Measurements from ENCODE around the gene SHISA5.

Gene SHISA5

DNA sequence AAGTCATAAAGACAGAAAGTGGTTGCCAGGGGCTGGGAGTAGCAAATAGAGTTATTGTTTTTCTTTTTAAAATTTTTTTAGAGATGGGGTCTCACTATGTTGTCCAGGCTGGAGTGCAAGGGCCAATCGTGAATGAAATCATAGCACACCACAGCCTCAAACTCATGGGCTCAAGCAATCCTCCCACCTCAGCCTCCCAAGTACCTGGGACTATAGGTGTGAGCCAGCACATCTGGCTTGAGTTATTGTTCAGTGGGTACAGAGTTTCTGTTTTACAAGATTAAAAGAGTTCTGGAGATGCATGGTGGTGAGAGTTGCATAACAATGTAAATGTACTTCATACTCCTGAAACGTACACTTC is 29.0 kb upstream of the SHISA5 start:
- no peak for TF ChIP-seq GATA2 (IDR thresholded peaks at IDR 0.05; ENCODE audit: low read depth, low read length)
- no peak for TF ChIP-seq GATA3 (IDR thresholded peaks at IDR 0.05; ENCODE audit: low read depth, low read length)

DNA sequence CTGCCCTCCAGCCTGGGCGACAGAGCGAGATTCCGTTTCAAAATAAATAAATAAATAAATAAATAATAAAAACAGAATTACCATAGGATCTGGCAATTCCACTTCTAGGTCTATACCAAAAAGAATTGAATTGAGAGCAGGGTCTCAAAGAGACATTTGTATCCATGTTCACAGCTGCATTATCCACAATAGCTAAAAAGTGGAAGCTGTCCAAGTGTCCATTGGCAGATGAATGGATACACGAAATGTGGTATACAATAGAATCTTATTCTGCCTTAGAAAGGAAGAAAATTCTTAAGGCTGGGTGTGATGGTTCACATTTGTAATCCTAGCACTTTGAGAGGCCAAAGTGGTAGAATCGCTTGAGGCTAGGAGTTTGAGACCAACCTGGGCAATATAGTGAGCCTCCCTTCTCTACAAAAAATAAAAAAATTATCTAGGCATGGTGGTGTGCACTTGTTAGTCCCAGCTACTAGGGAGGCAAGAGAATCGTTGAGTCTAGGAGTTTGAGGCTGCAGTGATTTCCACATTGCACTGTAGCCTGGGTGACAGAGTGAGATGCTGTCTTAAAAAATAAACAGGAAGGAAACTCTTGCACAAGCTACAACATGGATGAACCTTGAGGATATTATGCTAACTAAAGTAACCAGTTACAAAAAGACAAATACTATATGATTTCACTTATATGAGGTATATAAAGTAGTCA is 28.4 kb upstream of the SHISA5 start:
- no peak for TF ChIP-seq GATA2 (IDR thresholded peaks at IDR 0.05; ENCODE audit: low read depth, low read length)
- no peak for TF ChIP-seq GATA3 (IDR thresholded peaks at IDR 0.05; ENCODE audit: low read depth, low read length)

DNA sequence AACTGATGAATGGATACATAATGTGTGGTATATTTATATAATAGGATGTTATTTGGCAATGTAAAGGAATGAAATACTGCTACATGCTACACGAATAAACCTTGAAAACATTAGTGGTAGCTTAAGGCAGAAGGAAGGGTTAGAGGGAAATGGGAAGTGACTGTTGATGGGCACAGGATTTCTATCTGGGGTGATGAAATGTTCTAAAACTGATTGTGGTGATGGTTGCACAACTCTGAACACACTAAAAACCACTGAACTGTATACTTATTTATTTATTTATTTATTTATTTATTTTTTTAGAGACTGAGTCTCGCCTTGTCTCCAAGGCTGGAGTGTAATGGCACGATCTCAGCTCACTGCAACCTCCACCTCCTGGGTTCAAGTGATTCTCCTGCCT is 24.8 kb upstream of the SHISA5 start:
- TF ChIP-seq GATA3 (IDR thresholded peaks at IDR 0.05; ENCODE audit: low read depth, low read length), result no peak

DNA sequence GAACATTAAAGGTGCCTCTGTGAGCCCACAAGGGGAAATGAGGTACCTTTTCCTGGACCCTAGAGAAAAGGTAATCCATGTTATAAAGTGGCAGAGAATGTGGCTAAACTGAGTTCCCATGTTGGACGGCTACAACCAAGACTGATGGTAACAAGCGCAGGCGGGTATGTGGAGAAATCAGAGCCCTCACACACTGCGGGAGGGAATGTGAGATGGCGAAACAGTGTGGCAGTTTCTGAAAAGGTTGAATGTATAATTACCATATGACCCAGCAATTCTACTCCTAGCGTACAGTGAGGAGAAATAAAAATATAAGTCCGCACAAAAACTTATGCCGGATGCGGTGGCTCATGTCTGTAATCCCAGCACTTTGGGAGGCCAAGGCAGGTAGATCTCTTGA is 24.1 kb upstream of the SHISA5 start:
- TF ChIP-seq GATA2 (IDR thresholded peaks at IDR 0.05; ENCODE audit: low read depth, low read length) (no peak), GATA3 (IDR thresholded peaks at IDR 0.05; ENCODE audit: low read depth, low read length) (no peak)

DNA sequence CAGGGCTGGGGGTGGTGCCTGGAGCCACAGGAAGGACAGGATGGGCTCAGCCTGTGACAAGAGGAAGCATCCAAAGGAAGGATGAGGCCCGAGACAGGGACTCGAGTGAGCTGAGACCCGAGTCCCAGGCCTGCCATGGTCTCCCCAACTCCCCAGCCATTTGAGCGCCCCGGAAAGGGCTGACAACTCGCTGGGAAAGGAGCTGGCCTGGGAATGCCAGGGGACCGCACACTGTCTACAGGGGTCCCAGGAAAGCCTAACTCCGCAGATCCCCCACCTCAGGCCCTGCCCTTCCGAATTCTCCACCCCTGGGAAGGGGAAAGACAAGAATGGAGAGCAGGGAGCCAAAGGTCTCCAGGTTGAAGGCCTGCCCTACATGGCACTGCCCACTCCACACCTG is 21.0 kb upstream of the SHISA5 start:
- TF ChIP-seq GATA2 (IDR thresholded peaks at IDR 0.05; ENCODE audit: low read depth, low read length), result no peak
- TF ChIP-seq GATA3 (IDR thresholded peaks at IDR 0.05; ENCODE audit: low read depth, low read length), result no peak

DNA sequence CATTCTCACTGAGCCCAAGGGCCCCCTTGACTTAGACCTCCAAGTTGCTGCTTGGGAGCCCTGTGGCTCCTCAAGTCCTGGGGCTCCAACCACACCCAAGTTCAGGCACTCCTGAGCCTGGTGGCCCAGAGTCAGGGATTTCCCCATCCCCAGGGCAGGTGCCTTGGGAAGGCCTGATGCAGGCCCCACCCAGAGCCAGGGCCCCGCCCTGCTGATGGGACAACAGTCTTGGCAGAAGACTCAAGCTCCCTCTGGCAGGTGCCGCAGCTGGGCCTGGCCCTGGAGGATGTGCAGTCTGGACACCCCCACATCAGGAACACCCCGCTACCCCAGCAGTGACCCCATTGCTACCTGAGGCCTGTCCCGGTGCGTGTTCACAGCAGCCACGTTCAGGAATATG is 17.7 kb upstream of the SHISA5 start:
- TF ChIP-seq GATA3 (IDR thresholded peaks at IDR 0.05; ENCODE audit: low read depth, low read length), result no peak
- TF ChIP-seq GATA2 (IDR thresholded peaks at IDR 0.05; ENCODE audit: low read depth, low read length), result no peak

DNA sequence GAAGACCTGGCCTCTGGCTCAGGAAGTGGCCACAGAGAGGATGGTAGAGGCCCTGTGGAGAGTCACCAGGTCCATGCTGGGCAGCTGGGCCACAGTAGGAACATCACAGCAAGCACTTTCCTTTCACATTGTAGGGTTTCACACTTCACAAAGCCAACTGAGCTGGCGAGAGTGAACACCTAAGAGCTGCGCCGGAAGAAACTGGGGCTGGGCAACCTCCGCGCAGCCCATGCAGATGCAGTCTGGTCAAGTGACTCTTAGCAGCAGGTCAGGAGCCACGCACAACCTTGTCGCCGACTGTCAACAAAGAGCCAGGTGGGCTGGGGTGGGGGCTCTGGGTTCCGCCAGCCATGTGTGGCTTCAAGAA is 15.3 kb upstream of the SHISA5 start:
- TF ChIP-seq GATA2 (IDR thresholded peaks at IDR 0.05; ENCODE audit: low read depth, low read length) (no peak), GATA3 (IDR thresholded peaks at IDR 0.05; ENCODE audit: low read depth, low read length) (no peak)

DNA sequence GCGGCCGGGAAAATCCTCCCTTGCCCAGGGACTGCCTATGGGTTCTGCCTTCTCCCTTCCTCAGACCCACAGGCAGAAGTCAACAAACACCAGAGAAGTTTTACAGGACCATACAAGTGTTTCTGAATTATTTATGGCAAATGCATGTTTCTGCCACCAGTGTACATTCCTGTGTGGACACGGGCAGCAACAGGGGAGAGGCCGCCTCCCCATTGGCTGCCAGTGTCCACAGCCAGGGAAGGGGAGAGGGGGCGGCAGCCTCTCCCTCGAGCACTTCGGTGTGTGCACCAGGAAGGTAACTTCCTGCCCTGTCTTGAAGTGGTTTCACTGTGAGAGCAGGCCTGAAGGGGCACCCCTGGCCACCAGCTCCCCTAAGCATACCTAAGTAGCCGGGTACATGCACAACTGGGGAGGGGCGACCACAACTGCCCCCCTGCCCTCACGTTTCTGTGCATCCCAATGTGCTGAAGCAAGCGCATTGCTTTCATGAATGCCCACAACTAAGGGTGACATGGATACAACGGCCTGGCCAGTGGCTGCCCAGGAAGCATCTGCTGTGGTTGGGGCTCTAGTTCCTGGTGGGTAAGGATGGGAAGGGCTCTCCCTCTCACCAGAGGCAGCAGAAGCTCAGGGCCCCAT is 14.8 kb upstream of the SHISA5 start:
- TF ChIP-seq GATA2 (IDR thresholded peaks at IDR 0.05; ENCODE audit: low read depth, low read length) (no peak), GATA3 (IDR thresholded peaks at IDR 0.05; ENCODE audit: low read depth, low read length) (no peak)

DNA sequence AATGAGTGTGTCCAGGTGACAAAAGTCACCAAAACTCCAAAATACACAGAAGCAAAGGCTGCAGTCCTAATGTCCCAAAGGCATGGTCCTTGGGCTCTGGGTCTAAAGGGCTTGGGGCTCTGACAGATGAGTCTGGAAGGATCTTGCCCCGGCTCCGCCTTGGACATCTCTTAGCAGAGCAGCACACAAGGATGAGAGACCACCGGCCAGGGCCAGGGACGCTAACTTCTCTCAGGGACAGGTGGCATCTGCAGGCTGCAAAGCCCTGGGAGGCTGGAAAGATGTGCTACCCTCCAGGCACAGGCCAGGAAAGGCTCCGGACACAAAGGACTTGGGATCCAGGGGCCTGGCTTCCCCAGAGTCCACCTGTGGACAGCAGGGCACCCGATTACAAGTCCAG is 14.1 kb upstream of the SHISA5 start:
- no peak for TF ChIP-seq GATA3 (IDR thresholded peaks at IDR 0.05; ENCODE audit: low read depth, low read length)
- TF ChIP-seq GATA2 (IDR thresholded peaks at IDR 0.05; ENCODE audit: low read depth, low read length), result no peak

DNA sequence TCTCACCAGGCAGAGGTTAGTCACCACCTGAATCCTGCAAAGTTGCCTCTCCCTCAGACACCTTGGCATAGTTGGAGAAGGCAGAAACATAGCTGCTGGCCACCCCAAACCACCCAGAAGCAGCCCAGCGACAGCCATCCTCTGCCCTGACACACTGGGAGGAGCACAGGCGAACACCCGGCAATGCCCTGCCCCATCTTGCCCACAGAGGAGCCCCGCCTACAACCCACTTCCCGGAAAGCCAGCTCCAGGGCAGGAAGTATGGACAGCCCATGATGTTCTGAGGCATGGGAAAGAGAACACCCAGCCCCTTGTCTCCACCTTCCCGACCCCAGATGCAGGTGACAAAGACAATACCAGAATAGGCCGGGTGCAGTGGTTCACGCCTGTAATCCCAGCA is 12.6 kb upstream of the SHISA5 start:
- TF ChIP-seq GATA2 (IDR thresholded peaks at IDR 0.05; ENCODE audit: low read depth, low read length) (no peak), GATA3 (IDR thresholded peaks at IDR 0.05; ENCODE audit: low read depth, low read length) (no peak)

DNA sequence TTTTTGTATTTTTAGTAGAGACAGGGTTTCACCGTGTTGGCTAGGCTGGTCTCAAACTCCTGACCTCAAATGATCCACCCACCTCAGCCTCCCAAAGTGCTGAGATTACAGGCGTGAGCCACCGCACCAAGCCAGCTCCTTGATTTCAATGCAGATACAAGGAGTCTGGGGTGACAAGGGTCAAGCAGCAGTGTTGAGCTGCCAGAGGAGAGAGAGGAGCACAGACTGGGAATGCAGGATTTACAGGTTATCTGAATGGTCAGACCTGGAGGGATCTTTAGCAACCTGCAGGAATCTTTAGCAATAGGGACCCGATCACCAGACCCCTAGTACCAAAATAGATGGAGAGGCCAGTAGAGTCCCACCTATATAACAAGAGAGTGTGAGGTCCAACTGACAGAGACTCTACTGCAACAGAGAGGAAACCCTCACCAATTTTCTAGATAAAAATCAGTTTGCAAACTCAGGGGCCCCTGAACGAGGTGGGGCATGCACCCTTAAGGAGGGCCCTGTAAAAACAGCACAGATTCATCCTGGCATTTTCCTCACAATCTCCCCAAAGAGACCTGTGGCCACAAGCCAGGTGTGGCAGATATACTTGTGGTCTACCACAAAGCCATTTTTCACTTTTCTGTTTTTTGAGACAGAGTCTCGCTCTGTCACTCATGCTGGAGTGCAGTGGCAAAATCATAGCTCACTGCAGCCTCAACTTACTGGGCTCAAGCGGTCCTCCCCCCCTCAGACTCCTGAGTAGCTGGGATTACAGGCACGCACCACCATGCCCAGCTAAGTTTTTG is 10.7 kb upstream of the SHISA5 start:
- TF ChIP-seq GATA3 (IDR thresholded peaks at IDR 0.05; ENCODE audit: low read depth, low read length), result no peak
- no peak for TF ChIP-seq GATA2 (IDR thresholded peaks at IDR 0.05; ENCODE audit: low read depth, low read length)

DNA sequence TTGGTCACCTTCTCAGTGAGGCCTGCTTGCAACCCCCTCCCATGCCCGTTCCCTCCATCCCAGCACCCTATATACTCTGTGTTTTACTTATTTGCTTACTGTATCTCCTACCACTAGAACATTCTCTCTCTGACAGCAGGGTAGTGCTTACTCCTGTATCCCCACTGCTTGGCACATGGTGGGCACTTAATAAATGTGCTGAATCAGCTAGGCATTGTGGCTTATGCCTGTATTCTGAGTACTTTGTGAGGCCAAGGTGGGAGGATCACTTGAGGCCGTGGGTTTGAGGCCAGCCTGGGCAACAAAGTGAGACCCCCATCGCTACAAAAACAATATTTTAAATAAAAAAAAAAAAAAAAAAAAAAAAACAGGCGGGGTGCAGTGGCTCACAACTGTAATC is 7.6 kb upstream of the SHISA5 start:
- no peak for TF ChIP-seq GATA3 (IDR thresholded peaks at IDR 0.05; ENCODE audit: low read depth, low read length)
- TF ChIP-seq GATA2 (IDR thresholded peaks at IDR 0.05; ENCODE audit: low read depth, low read length), result no peak

DNA sequence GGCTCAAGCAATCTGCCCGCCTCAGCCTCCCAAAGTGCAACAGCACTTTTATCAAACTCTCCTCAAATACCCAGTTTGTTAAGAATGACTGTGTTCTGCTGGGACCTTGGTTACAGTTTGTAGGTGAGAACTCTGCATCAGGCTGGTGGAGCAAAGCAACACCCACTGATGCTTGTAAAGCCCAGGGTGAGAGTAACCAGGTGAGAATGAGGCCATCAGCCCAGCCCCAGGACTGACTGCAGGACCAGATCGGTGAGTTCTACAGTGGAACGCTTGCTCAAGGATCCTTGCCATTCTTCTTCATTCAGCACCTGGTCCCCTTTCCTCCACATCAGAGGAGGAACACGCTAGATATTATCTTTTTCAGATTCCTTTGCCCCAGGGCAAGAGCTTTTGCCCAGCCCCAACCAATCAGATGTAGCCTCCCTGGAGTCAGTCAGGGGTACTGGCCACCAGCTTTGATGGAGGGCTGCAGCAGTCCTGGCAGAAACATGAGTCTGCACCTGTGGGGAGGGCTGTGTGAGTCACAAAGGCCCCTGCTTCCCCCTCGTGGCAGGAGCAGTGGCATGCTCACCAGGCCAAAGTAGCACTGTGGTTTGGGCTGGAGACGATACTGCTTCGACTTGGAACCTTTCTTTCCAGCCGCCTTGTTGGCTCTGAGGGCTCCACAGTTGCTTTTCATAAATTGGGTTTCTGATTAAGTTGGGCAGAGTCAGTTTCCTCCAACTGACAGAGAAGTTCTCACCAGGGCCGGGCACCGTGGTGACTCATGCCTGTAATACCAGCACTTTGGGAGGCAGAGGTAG is 3.5 kb upstream of the SHISA5 start:
- TF ChIP-seq GATA2 (IDR thresholded peaks at IDR 0.05; ENCODE audit: low read depth, low read length) (peak; percentile 46), GATA3 (IDR thresholded peaks at IDR 0.05; ENCODE audit: low read depth, low read length) (no peak)

DNA sequence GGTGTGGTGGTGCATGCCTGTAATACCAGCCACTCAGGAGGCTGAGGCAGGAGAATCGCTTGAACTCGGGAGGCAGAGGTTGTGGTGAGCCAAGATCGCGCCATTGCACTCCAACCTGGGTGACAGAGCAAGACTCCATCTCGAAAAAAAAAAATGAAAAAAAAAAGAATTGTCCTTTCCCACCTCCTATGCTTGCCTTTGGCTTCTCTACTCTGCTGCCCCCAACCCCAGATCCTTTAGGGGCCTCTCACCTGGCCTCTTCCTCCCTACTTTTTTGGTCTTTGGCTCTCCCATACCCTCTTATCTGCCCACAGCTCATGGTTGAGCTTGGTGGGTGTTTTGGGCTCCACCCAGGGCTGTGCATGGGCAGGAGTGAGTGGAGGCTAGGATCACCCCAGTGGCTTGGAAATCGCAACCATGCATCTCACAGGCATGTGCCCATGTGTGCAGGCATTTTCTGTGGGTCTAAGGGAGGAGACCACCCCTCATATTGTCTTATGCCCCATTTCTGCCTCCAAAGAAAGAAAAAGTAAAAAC is 2.1 kb upstream of the SHISA5 start:
- no peak for TF ChIP-seq GATA2 (IDR thresholded peaks at IDR 0.05; ENCODE audit: low read depth, low read length)
- TF ChIP-seq GATA3 (IDR thresholded peaks at IDR 0.05; ENCODE audit: low read depth, low read length), result no peak
